AG09309 (cell line): Measurements from ENCODE around the gene CCDC27.

Experiments
- DNase-seq: peaks from one replicate; pipeline ENCODE4 v3.0.0-alpha.2; 2010; ENCODE audit warnings: low read depth
- H3K4me3 ChIP-seq: 2 replicates; pipeline ENCODE4 v1.5.1; 2011; ENCODE audit warnings: mild to moderate bottlenecking, low read depth, low read length, moderate library complexity; ENCODE audit not compliant: control insufficient read depth
- TF ChIP-seq, protein P1 (sequence below): IDR thresholded peaks from 2 replicates; pipeline ENCODE4 v1.5.1; 2011; ENCODE audit warnings: mild to moderate bottlenecking, low read depth, low read length, inconsistent platforms; ENCODE audit not compliant: insufficient read depth, control insufficient read depth; ENCODE audit errors: missing control alignments

The CCDC27 gene

DNA sequence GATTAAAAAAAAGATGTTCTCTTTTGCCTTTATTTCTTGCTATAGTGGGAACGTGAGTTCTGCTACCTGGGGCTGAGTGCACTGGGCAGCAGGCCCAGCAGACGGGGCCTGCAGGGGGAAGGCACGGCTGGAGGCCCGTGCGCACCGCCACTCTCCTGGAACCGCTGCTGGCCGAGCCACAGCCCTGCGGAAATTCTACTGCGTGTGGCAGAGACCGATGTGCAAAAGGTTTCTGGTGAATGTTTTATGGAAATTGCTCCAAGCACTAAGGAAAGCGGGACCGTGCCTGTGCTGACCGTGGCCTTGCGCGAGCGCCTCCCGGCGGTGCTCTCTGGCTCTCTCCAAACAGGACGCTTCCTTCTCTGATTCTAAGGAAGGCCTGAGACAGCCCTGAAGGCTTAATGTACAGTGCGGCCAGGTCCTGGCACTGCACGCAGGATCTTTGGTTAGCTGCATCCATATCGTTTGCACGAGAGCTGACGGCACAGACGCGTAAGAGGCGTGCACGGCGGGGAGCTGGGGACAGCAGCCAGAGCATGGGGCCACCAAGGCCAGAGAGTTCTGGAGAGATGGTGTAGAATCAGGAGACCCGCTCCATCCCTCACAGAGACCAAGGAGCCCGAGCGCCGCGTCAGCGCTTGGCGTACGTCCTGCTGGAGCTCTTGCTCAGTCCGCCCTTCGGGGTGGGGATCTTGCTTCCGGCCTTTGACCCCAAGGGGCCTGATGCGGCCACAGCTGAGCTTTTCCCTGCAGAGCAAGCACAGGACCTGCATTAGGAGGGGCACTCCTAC is 62.7 kb downstream of the CCDC27 start:
- TF ChIP-seq, protein P1, sequence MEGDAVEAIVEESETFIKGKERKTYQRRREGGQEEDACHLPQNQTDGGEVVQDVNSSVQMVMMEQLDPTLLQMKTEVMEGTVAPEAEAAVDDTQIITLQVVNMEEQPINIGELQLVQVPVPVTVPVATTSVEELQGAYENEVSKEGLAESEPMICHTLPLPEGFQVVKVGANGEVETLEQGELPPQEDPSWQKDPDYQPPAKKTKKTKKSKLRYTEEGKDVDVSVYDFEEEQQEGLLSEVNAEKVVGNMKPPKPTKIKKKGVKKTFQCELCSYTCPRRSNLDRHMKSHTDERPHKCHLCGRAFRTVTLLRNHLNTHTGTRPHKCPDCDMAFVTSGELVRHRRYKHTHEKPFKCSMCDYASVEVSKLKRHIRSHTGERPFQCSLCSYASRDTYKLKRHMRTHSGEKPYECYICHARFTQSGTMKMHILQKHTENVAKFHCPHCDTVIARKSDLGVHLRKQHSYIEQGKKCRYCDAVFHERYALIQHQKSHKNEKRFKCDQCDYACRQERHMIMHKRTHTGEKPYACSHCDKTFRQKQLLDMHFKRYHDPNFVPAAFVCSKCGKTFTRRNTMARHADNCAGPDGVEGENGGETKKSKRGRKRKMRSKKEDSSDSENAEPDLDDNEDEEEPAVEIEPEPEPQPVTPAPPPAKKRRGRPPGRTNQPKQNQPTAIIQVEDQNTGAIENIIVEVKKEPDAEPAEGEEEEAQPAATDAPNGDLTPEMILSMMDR, result no peak
- H3K4me3 ChIP-seq, result no peak overlapping the region
- no peak for DNase-seq

DNA sequence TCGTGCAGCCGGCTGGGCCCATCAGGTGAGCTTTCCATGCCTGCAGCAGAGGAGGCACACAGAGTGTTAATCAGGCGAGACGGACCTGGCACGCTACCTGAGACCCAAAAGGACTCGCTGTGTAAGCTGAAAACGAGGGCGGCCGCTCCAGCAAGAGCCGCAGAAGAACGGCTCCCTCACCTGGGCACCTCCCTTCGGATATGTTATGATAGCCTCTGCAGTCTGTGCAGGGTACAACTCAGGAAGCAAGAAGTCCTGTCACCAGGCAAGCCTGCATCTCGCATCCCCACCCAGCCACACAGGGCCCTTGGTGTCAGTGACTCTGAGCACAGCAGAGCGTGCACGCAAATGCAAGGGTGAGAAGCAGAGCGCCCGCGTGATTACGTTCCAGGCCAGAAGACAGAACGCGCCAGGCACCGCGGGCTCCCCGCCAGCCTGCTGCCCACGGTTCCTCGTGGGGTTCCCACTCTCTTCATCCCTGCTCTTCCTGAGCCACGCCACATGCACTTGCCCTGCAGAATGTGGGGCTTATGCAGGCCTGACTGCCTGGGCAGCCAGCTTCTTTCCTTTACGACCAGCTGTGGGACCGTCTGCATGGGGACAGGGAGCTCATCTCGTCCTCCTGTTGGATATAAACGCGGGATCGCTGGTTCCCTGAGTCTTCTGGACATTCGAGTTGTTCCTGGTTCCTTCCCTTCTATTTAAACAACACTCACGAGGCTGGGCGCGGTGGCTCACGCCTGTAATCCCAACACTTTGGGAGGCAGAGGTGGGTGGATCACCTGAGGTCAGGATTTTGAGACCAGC is 64.3 kb downstream of the CCDC27 start:
- H3K4me3 ChIP-seq, result no peak overlapping the region
- TF ChIP-seq, protein P1, result no peak
- no peak for DNase-seq

DNA sequence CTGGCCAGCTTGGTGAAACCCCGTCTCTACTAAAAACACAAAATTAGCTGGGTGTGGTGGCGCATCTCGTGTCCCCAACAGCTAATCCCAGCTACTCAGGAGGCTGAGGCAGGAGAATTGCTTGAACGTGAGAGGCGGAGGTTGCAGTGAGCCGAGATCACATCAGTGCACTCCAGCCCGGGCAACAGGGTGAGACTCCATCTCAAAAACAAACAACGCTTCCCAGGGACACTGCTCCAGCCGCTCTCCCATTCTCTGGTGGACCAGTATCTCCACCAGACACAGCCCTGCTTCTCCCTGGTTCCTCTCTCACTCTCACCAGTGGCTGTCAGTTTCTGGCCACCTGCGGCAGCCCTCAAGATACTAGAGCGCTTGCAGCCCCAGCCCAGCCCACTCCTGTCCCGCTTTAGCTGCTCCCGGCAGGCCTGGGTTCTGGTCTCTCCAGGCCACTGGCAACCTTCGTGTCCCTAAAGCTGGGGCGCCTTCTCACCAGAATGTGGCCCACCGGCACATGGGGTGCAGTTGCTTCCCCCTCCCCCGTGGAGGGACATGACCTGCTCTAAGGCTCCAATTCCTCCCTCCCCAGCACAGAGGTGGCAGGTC is 65.0 kb downstream of the CCDC27 start:
- TF ChIP-seq, protein P1, result no peak
- no peak for DNase-seq
- no peak overlapping the region for H3K4me3 ChIP-seq

DNA sequence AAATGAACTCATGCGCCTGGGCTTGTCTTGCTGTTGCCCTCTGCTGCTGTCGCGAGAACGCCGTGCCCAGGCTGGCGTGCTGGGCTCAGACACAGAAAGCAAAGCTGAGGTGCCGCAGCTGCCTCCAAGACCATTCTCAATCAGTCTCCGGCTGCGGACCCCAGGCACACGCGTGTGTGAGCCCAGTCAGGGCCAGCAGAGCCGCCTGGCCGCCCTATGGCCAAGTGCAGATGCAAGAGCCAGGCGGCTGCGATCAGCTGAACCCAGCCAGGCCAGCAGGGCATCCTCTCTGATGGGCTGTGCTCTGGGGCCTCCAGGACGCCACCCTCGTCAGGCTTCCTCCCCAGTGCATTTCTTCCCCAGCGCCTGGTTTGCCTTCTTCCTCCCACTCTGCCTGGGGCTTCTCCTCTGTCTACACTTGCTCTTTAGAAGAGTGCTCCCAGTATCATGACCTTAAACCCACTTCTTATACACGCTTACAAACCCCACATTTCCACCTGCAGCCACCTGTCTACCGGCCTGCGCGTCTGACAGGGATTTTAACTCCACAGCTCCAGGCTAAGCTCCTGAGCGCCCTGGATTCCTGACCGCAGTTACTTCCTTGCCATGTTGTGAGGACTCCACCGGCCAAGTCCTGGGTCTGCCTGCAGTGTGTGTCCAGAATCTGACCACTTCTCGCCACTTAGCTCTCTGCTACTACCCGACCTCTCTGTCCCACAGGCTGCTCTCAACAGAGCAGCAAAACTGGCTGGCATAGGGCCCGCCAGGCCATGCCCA is 65.8 kb downstream of the CCDC27 start:
- DNase-seq, result no peak
- H3K4me3 ChIP-seq, result no peak overlapping the region
- TF ChIP-seq, protein P1, result no peak

DNA sequence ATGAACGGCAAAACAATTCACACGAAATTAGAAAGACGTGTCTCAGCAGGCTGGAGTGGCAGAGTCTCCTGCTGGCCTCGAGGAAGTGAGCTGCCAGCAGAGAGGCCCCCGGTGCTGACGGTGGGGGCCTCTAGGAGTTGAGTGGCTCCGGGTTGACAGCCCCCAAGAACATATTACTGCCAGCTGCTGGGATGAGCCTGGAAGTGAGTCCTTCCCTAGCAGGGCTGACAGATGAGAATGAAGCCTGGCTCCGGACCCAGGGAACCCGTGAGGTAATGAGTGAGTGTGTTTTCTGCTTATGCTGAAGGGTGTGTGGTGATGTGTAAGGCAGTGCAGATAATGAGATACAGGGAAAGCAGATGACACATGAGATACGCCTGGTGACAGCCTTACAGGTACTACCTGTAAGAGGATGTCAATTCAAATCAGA is 67.5 kb downstream of the CCDC27 start:
- TF ChIP-seq, protein P1, result no peak
- no peak for DNase-seq
- H3K4me3 ChIP-seq, result no peak overlapping the region

DNA sequence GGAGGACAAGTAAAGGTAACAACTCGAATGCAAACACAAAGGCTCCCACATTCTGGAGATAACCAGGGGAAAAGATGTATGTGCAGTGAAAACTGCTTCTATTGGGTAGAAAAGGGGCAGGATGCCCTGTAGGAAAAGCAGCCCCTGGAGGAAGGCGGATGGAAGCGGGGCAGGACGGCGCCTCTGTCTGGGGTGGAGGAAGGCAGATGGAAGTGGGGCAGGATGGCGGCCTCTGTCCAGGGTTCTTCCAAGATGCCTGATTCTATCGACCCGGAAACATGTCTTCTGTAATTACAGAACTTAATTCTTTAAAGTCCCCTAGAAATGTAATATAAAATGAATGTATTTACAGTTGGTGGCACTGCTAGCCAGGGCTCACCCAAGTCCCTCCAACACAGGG is 68.1 kb downstream of the CCDC27 start:
- no peak overlapping the region for H3K4me3 ChIP-seq
- DNase-seq, result no peak
- TF ChIP-seq, protein P1, result no peak
